Esophagus mucosa (tissue), 1 donor: ENCODE data around the gene NRDE2. TPM values are rescaled to one million over a fixed set of nuclear protein-coding genes. Genes with fewer than 3 reads are reported as not detected.

Source experiments
- ATAC-seq: fragments of 200-7000 bp; cut with Tn5 transposase; one replicate; pipeline ENCODE4 v1.9.1; 2020
- total RNA-seq: library from RNA; stranded (reverse); gene quantifications from one replicate; pipeline ENCODE4 v1.2.4, GENCODE V29; 2023
- donor health status: DM: yes; HTN: yes; CAD: no.

NRDE2 gene
- total RNA-seq: 12.2 TPM

- ATAC-seq: peak; percentile 100
Measured at GRCh38 chr14:90331497-90332270, at the start of gene NRDE2. Gene NRDE2, minus strand, starts transcription at chr14:90331941. Its CDS starts 37 bp downstream, at chr14:90331904.

GRCh38 chr14:90381011-90381786 is 49.5 kb upstream of the NRDE2 start:
- ATAC-seq: no peak

GRCh38 chr14:90379106-90379505 is 47.4 kb upstream of the NRDE2 start:
- ATAC-seq: no peak

- ATAC-seq: no peak
Measured at GRCh38 chr14:90378249-90378648, 46.5 kb upstream of the NRDE2 start.

- ATAC-seq: peak; percentile 47
Measured at GRCh38 chr14:90375934-90376333, 44.2 kb upstream of the NRDE2 start.

- no peak for ATAC-seq
Measured at GRCh38 chr14:90374813-90375212, 43.1 kb upstream of the NRDE2 start.

- ATAC-seq: no peak
Measured at GRCh38 chr14:90373887-90374286, 42.1 kb upstream of the NRDE2 start.

- no peak for ATAC-seq
Measured at GRCh38 chr14:90368946-90369721, 37.4 kb upstream of the NRDE2 start.

- ATAC-seq: no peak
Measured at GRCh38 chr14:90362558-90362896, 30.8 kb upstream of the NRDE2 start.

GRCh38 chr14:90361865-90362557 is 30.3 kb upstream of the NRDE2 start:
- no peak for ATAC-seq

GRCh38 chr14:90358359-90358758 is 26.6 kb upstream of the NRDE2 start:
- ATAC-seq: no peak

- ATAC-seq: no peak
Measured at GRCh38 chr14:90356925-90357324, 25.2 kb upstream of the NRDE2 start.

- peak; percentile 71 for ATAC-seq
Measured at GRCh38 chr14:90355540-90356518, 24.1 kb upstream of the NRDE2 start.

- ATAC-seq: no peak
Measured at GRCh38 chr14:90354551-90355298, 23.0 kb upstream of the NRDE2 start.

GRCh38 chr14:90349739-90350138 is 18.0 kb upstream of the NRDE2 start:
- no peak for ATAC-seq

- no peak for ATAC-seq
Measured at GRCh38 chr14:90348270-90348669, 16.5 kb upstream of the NRDE2 start.

- ATAC-seq: peak; percentile 96
Measured at GRCh38 chr14:90345239-90345557, 13.5 kb upstream of the NRDE2 start.

- ATAC-seq: no peak
Measured at GRCh38 chr14:90344331-90345238, 12.8 kb upstream of the NRDE2 start.

- no peak for ATAC-seq
Measured at GRCh38 chr14:90342327-90342726, 10.6 kb upstream of the NRDE2 start.

GRCh38 chr14:90341784-90342183 is 10.0 kb upstream of the NRDE2 start:
- no peak for ATAC-seq
